ENCODE data around the gene TECR.
"Not testable (repeated sequence)": the region's sequence is repeated elsewhere in the genome, so short reads cannot be mapped to it uniquely, and the experiment has no call there.

The TECR gene

DNA sequence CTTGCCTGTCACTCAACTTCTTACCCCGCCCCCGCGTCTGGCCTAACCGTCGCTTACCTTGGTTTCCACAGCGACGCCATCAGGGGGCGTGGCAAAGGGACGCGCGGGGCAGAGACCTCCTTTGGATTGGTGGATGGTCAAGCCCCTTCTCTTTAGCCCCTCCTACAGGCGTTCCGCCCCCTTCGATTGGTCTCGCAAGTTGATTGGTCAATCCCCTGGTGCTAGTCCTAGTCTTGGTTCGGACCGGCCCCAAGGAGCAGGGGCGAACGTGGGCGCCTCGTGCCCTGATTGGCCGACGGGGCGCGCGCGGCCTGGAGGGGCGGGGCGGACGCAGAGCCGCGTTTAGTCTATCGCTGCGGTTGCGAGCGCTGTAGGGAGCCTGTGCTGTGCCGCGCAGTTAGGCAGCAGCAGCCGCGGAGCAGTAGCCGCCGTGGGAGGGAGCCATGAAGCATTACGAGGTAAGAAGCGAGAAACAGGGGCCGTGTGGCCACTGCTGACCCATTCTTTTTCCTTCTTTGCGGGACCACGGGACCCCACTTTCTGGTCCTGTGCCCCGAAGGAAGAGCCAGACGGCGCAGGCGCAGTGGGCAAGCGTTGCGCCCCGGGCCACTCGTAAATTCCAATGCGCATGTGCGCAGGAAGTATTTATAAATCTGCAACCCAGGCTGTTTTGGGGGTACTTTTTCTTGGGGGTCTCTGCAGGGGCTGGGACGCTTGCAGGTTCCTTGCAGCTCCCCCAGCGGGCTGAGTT lies at the start of gene TECR:
Gene TECR (plus strand): TSS at position 341 of the 751 bp plus-strand sequence. CDS start 103 bp downstream, at position 444.
- peak; percentile 98 for DNase-seq

DNA sequence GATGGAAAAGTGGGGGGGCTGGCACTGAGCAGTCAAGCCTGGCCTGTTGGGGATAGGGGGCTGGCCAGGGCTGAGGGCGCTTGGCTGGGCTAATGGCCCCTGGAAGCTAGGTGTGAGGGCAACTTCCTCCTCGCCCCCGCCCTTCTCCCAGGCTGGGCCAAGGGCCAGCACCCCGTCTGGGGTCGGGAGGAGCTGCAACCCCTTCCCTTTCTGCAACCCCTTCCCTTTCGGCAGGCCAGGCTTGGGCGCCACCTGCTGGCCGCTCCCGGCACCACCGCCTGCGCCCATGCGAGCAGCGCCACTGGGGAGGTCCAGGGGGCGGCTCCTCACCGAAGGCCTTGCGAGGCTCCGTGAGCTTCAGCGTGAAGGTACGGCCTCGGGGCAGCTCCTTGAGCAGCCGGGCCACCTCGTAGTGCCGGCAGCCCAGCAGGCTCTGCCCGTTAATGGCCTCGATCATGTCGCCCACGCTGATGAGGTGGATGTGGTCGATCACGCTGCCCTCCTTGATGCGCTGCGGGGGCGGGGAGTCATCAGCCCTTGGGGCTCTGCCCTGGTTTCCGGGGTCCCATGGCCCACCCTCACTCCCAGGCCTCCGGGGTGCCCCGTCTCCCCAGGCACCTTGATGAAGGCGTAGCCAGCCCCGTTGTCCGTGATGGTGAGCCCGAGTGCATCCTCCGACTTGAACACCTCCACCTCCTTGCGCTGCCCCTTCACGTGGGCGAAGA lies 49.3 kb upstream of the TECR start:
- DNase-seq: peak; percentile 13

DNA sequence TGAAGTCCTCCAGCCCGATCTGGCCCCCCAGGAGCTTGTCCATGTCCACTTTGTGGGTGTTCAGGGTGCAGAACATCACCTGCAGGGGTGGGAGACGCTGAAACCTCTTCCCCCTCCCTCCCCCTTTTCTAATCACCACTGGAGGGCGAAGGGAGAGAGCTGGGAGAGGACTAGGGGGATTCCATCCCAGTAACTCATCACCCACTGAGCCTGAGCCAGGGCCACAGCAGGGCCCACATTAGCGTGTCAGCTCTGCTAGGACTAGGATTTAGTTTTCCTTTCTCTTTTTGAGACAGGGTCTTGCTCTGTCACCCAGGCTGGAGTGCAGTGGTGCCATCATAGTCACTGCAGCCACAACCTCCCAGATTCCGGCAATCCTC lies 48.7 kb upstream of the TECR start:
- DNase-seq: no peak

- no peak for DNase-seq
These were observed 47.0 kb upstream of the TECR start for GRCh38 chr19:14482172-14482941.

GRCh38 chr19:14487370-14488125 lies 41.8 kb upstream of the TECR start:
- no peak for DNase-seq

GRCh38 chr19:14492756-14493337 lies 36.5 kb upstream of the TECR start:
- no peak for DNase-seq

DNA sequence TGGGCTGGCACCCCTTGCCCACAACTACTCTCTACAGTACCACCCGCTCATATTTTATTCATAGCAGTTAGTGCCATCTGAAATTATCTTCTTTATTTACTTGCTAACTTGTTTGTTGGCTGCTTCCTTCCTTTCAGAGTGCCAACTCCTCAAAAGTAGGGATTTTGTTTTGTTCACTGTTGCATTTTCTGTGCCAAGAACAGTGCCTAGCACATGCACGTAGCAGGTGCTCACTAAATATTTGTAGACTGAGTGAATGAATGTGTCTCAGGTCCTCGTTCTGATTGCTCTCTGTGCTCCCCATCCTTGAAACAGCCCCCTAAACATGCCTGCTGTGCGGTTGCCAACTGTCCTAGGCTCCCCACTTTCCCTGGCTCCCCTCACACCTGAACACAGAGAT lies 35.0 kb upstream of the TECR start:
- no peak for DNase-seq

- no peak for DNase-seq
These were observed 34.3 kb upstream of the TECR start for GRCh38 chr19:14494910-14495671.

GRCh38 chr19:14495672-14496028 lies 33.7 kb upstream of the TECR start:
- DNase-seq: no peak

GRCh38 chr19:14496029-14496833 lies 33.2 kb upstream of the TECR start, which contains the start of gene GIPC1:
Gene GIPC1, minus strand, starts transcription at chr19:14496127. Its CDS starts 13,151 bp downstream, at chr19:14482976.
- DNase-seq: peak; percentile 95

DNA sequence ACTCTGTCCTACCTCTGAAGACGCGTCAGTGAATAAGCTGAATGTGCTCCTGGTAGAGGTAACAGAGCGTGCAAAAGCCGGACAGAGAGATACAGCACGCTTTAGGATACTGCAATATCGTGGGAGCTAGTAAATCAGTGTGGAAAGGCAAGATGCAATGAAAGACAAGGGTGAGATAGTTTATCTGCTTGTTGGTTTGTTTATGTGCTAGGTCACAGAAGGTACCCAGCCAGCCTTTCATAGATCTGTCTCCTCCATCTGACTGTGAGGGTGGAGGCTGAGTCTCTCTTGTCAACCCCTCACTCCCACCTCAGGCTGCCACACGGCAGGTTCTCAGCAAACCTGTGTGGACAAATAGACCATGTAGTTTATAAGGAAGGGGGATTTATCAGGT lies 32.6 kb upstream of the TECR start:
- DNase-seq: no peak

DNA sequence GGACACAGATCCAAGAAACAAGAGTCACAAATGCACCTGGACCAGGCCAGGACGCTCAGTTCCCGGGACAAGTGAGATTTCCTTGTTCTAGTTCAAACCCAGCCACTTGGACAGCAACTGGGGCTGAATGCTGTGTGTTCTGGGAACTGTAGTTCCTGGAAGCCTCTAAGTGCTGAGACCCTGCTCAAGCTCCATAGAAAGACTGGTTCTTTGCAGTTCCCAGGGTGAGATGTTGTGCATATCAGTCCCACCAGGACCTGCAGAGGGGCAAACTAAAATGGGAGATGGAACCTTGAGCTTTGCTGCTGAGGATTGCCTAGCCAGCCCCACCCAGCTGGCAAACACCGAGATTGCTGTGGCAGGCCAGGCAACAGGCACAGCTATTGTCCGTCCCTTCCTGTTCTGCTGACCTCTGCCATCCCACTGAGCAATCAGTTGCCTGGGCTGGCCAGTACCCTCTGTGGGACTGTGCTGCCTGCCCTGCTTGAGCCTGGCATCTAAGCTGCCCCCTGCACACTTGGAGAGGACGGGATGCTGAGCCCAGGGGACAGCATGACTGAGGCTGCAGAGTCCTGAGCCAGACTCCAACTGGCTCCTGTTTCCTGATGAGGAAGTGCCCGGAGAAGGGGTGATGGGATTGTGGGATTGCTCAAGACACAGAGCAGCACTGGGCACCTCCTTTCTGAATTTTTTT lies 32.0 kb upstream of the TECR start:
- DNase-seq: no peak

- DNase-seq: no peak
These were observed 26.9 kb upstream of the TECR start for GRCh38 chr19:14502334-14503092.

- DNase-seq: no peak
These were observed 26.1 kb upstream of the TECR start for GRCh38 chr19:14503285-14503684.

DNA sequence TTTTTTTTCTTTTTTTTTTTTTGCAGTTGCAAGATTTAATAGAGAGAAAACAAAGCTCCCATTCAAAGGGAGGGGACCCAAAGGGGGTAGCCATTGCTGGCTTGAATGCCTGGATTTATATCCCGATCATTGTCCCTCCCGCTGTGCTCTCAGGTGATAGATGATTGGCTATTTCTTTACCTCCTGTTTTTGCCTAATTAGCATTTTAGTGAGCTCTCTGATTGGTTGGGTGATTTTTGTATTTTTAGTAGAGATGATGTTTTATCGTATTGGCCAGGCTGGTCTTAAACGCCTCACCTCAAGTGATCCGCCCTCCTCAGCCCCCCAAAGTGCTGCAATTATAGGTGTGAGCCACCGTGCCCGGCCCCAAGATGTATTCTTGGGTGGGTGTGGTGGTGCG lies 24.8 kb upstream of the TECR start:
- DNase-seq: not testable (repeated sequence)

DNA sequence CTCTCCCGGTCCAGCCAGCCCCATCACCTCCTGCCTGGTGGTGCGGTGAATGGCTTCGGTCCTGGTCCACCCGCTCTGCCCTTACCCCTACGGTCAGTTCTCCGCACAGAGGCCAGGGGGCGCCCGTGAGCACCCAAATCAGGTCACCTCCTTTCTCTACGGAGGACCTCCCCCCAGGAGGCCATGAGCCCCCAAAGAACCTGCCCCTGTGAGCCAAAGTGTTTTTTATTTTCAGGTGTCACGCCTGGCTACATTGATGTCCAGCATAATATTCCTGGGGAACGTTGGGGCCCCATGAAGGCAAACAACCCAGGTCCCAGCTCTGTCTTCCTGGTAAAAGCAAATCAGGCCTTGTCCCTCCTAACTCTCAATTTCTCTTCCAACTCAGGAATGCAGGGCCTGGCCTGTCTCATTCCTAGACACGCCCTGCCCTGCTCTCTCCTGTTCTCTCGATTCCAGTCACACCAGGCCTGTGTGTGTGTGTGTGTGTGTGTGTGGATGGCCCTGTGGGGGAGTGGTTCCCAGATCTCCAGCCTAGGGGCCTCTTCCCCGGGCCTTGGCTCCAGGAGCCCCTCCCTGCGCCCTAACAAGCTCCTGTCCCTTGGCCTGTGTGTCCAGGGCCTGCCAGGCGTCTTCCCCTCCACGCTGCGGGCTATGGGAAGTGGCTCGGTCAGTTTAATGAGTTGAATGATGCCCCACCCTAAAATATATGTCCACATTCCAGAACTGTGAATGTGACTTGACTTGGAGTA lies 23.7 kb upstream of the TECR start:
- no peak for DNase-seq

- no peak for DNase-seq
These were observed 21.5 kb upstream of the TECR start for GRCh38 chr19:14507704-14508542.
